Panc1 (cell line): ENCODE results near the gene PAPPA. TPM values are rescaled to one million over a fixed set of nuclear protein-coding genes. Genes with fewer than 3 reads are reported as not detected.

Source experiments
- ATAC-seq: fragments of 200-7000 bp; cut with Tn5 transposase; 2 replicates; pipeline ENCODE4 v1.9.1; 2020; ENCODE audit warnings: mild to moderate bottlenecking, moderate library complexity
- BruUV-seq: library from RNA; stranded (reverse); fragments of 400-500 nt; replicated peaks from 2 replicates; lab custom pipeline; 2021; lab: Mats Ljungman, UMichigan
- CTCF ChIA-PET: fragments of 300-600 bp; sonication (Branson Sonifier 250); formaldehyde crosslinking; loops from one replicate; lab custom pipeline; 2022; ENCODE audit warnings: antibody characterized with exemption; lab: Charles Lee
- POLR2A ChIA-PET: fragments of 300-600 bp; sonication (Branson Sonifier 250); formaldehyde crosslinking; loops from one replicate; lab custom pipeline; 2022; ENCODE audit warnings: antibody characterized with exemption; lab: Charles Lee
- DNase-seq: peaks from one replicate; pipeline ENCODE4 v3.0.0-alpha.2; 2010; ENCODE audit warnings: low read depth, low spot score
- H3K27ac ChIP-seq: 2 replicates; pipeline ENCODE4 v1.5.1; 2011; ENCODE audit warnings: mild to moderate bottlenecking, low read length, inconsistent platforms
- H3K27me3 ChIP-seq: fragments of 200-500 bp; sonication (Bioruptor generic); 2 replicates; pipeline ENCODE4 v1.6.0; 2014; ENCODE audit warnings: low read length, inconsistent platforms; ENCODE audit not compliant: control insufficient read depth, insufficient read depth
- H3K36me3 ChIP-seq: fragments of 200-500 bp; sonication (Bioruptor generic); 2 replicates; pipeline ENCODE4 v1.5.1; 2014; ENCODE audit warnings: inconsistent platforms, mild to moderate bottlenecking, low read length, moderate library complexity; ENCODE audit not compliant: control insufficient read depth, insufficient read depth
- H3K4me1 ChIP-seq: 2 replicates; pipeline ENCODE4 v1.5.1; 2011; ENCODE audit warnings: inconsistent platforms, mild to moderate bottlenecking, low read length, moderate library complexity; ENCODE audit not compliant: control insufficient read depth, insufficient read depth
- H3K4me3 ChIP-seq, 2 experiments: 2 replicates each; pipeline ENCODE4 v1.5.1; 2011 to 2012; ENCODE audit warnings: low read depth in 2 of 2, low read length in 2 of 2, mild to moderate bottlenecking in 2 of 2, inconsistent platforms in 1 of 2, moderate library complexity in 1 of 2
- H3K9me3 ChIP-seq: fragments of 200-500 bp; sonication (Bioruptor generic); 2 replicates; pipeline ENCODE4 v1.5.1; 2014; ENCODE audit warnings: low read depth, mild to moderate bottlenecking, inconsistent platforms, low read length, moderate library complexity; ENCODE audit not compliant: control insufficient read depth, insufficient read depth
- POLR2AphosphoS5 ChIP-seq: IDR thresholded peaks from 2 replicates; pipeline ENCODE4 v1.6.1; 2012; ENCODE audit warnings: mild to moderate bottlenecking, low read depth, low read length, moderate library complexity
- SIN3A ChIP-seq: IDR thresholded peaks from 2 replicates; pipeline ENCODE4 v1.6.1; 2012; ENCODE audit warnings: low read depth, mild to moderate bottlenecking, low read length, moderate library complexity, borderline replicate concordance; ENCODE audit not compliant: insufficient read depth
- TCF7L2 ChIP-seq: IDR thresholded peaks from 2 replicates; pipeline ENCODE4 v1.6.1; 2011; ENCODE audit warnings: mild to moderate bottlenecking, low read depth, low read length, inconsistent platforms
- in situ Hi-C: cut with HindIII; loops from 2 replicates; pipeline ENCODE4 v1.10.0; 2016; ENCODE audit warnings: low sequenced_read_pairs, low pct_unique_long_range_greater_than_20kb
- intact Hi-C: fragments of 100-400 bp; cut with micrococcal nuclease; formaldehyde crosslinking; loops from one replicate; pipeline ENCODE4 v1.10.0; 2022; ENCODE audit not compliant: unreplicated experiment
- total RNA-seq: library from RNA; stranded (reverse); gene quantifications from one replicate; pipeline ENCODE4 v1.2.1, GENCODE V29; 2021; ENCODE audit not compliant: unreplicated experiment
- TF ChIP-seq, protein P1 (sequence below), 2 experiments: IDR thresholded peaks; 2 replicates each; pipeline ENCODE4 v1.6.1; 2011 to 2012; ENCODE audit warnings: low read depth in 2 of 2, control low read depth in 1 of 2, low read length in 1 of 2, mild to moderate bottlenecking in 1 of 2, moderate library complexity in 1 of 2; ENCODE audit not compliant: insufficient read depth in 1 of 2
- TF ChIP-seq, protein P2 (sequence below): fragments of 450-650 bp; IDR thresholded peaks from 2 replicates; pipeline ENCODE4 v1.5.1; 2017; ENCODE audit warnings: mild to moderate bottlenecking

The PAPPA gene
- total RNA-seq, 1 experiment from 2014 or later = 1.2 TPM

DNA sequence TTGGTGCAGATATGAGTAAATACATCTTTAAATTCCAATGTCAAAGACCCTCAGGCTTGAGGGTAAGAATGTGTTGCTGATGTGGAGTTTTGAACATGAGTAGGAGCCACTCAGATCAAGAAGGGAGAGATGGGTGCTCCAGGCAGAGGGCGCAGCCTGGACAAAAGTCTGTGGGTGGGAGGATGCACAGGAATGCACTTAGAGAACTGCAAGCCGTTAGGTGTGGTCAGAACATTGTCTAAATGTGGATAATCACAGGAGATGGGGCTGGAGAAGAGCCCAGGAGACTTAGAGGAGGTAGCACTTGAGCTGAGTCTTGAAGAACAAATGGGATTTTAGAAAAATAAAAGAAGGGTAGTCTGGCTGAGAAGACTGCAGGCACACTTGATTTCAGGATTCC is 255.5 kb downstream of the PAPPA start:
- DNase-seq = no peak
- intact Hi-C loops (no loop called here), in situ Hi-C loops (no loop called here)
- Histone ChIP-seq H3K4me3 (no peak overlapping the region), H3K27ac (no peak overlapping the region), H3K4me1 (no peaks in the 10 kb centered on the region), H3K27me3 (no peaks in the 10 kb centered on the region), H3K9me3 (no peaks in the 10 kb centered on the region), H3K36me3 (no peaks in the 10 kb centered on the region)
- ChIA-PET POLR2A (no interaction called here), CTCF (no interaction called here)
- TF ChIP-seq SIN3A = no peak
- TF ChIP-seq, protein P1, sequence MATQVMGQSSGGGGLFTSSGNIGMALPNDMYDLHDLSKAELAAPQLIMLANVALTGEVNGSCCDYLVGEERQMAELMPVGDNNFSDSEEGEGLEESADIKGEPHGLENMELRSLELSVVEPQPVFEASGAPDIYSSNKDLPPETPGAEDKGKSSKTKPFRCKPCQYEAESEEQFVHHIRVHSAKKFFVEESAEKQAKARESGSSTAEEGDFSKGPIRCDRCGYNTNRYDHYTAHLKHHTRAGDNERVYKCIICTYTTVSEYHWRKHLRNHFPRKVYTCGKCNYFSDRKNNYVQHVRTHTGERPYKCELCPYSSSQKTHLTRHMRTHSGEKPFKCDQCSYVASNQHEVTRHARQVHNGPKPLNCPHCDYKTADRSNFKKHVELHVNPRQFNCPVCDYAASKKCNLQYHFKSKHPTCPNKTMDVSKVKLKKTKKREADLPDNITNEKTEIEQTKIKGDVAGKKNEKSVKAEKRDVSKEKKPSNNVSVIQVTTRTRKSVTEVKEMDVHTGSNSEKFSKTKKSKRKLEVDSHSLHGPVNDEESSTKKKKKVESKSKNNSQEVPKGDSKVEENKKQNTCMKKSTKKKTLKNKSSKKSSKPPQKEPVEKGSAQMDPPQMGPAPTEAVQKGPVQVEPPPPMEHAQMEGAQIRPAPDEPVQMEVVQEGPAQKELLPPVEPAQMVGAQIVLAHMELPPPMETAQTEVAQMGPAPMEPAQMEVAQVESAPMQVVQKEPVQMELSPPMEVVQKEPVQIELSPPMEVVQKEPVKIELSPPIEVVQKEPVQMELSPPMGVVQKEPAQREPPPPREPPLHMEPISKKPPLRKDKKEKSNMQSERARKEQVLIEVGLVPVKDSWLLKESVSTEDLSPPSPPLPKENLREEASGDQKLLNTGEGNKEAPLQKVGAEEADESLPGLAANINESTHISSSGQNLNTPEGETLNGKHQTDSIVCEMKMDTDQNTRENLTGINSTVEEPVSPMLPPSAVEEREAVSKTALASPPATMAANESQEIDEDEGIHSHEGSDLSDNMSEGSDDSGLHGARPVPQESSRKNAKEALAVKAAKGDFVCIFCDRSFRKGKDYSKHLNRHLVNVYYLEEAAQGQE (IDR thresholded peaks at IDR 0.05; ENCODE audit: insufficient read depth in 1 of 2, low read depth in 2 of 2, low read length in 1 of 2) = no peak
- TF ChIP-seq TCF7L2 = no peak
- TF ChIP-seq POLR2AphosphoS5 = no peak
- TF ChIP-seq, protein P2, sequence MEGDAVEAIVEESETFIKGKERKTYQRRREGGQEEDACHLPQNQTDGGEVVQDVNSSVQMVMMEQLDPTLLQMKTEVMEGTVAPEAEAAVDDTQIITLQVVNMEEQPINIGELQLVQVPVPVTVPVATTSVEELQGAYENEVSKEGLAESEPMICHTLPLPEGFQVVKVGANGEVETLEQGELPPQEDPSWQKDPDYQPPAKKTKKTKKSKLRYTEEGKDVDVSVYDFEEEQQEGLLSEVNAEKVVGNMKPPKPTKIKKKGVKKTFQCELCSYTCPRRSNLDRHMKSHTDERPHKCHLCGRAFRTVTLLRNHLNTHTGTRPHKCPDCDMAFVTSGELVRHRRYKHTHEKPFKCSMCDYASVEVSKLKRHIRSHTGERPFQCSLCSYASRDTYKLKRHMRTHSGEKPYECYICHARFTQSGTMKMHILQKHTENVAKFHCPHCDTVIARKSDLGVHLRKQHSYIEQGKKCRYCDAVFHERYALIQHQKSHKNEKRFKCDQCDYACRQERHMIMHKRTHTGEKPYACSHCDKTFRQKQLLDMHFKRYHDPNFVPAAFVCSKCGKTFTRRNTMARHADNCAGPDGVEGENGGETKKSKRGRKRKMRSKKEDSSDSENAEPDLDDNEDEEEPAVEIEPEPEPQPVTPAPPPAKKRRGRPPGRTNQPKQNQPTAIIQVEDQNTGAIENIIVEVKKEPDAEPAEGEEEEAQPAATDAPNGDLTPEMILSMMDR = no peak
- no TSS peak for BruUV-seq
- ATAC-seq = no peak

DNA sequence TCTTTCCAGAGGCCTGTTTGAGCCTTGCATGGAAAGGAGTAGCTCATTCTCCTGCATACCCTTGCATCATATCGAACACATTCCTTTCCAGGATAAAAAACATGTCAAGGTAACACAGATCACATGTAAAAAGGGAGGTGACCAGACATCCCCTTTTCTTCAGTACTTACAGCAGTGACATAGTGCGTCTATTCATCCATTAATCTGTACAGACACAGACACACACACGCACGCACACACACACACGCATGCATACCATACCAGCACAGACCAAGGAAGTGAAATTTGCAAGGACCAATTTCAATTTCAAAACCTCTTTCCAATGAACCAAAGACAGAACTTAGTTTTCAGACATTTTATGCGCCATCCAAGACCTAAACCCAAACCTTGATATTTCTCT is 256.0 kb downstream of the PAPPA start:
- DNase-seq (no peak), ATAC-seq (no peak)
- in situ Hi-C loops = no loop called here
- POLR2A ChIA-PET = no interaction called here
- no peak overlapping the region for H3K4me3 ChIP-seq
- intact Hi-C loops = no loop called here
- H3K27ac ChIP-seq = no peak overlapping the region
- no peaks in the 10 kb centered on the region for H3K27me3 ChIP-seq
- no peaks in the 10 kb centered on the region for H3K4me1 ChIP-seq
- H3K9me3 ChIP-seq = no peaks in the 10 kb centered on the region
- CTCF ChIA-PET = no interaction called here
- H3K36me3 ChIP-seq = no peaks in the 10 kb centered on the region
- TF ChIP-seq POLR2AphosphoS5 = no peak
- TF ChIP-seq, protein P2 = no peak
- no TSS peak for BruUV-seq
